Embryonic facial prominence (tissue), 1 donor: Measurements from ENCODE around the gene ETS2.

ENCODE experiments used
- DNase-seq: peaks from one replicate; pipeline ENCODE4 v3.0.0-alpha.2; 2016; ENCODE audit errors: extremely low spot score

ETS2 gene

GRCh38 chr21:38858026-38858811 is 52.5 kb downstream of the ETS2 start:
- no peak for DNase-seq

- DNase-seq: no peak
Observed at GRCh38 chr21:38858812-38859205, 53.1 kb downstream of the ETS2 start.

- no peak for DNase-seq
Observed at GRCh38 chr21:38859852-38860251, 54.1 kb downstream of the ETS2 start.

- DNase-seq: no peak
Observed at GRCh38 chr21:38861056-38861455, 55.3 kb downstream of the ETS2 start.

GRCh38 chr21:38861989-38862683 is 56.4 kb downstream of the ETS2 start:
- DNase-seq: no peak

GRCh38 chr21:38863291-38863690 is 57.6 kb downstream of the ETS2 start:
- DNase-seq: no peak

GRCh38 chr21:38863843-38864363 is 58.2 kb downstream of the ETS2 start:
- DNase-seq: no peak

- DNase-seq: no peak
Observed at GRCh38 chr21:38864964-38865363, 59.2 kb downstream of the ETS2 start.

- no peak for DNase-seq
Observed at GRCh38 chr21:38869196-38869595, 63.5 kb downstream of the ETS2 start.

- DNase-seq: no peak
Observed at GRCh38 chr21:38869946-38870345, 64.2 kb downstream of the ETS2 start.
